CD4-positive, alpha-beta T cell (primary cell): ENCODE results near the gene KATNAL2. TPM values are rescaled to one million over a fixed set of nuclear protein-coding genes. Genes with fewer than 3 reads are reported as not detected.

ENCODE experiments used
- ATAC-seq: fragments of 200-7000 bp; cut with Tn5 transposase; one replicate; pipeline ENCODE4 v1.10.0; 2022; ENCODE audit warnings: mild to moderate bottlenecking; ENCODE audit not compliant: poor library complexity
- CTCF ChIA-PET: fragments of 350-600 bp; sonication (Branson Sonifier 250); formaldehyde crosslinking; loops from one replicate; lab custom pipeline; 2021; ENCODE audit warnings: antibody characterized with exemption, inconsistent platforms; lab: Charles Lee
- POLR2A ChIA-PET: fragments of 350-600 bp; sonication (Branson Sonifier 250); formaldehyde crosslinking; loops from one replicate; lab custom pipeline; 2021; ENCODE audit warnings: antibody characterized with exemption, inconsistent platforms; lab: Charles Lee
- DNase-seq, 14 experiments: peaks; one replicate each; pipeline ENCODE4 v3.0.0-alpha.2; 2013 to 2020; ENCODE audit warnings: mixed read lengths in 2 of 14
- H3K27ac ChIP-seq, 2 donors: one replicate each; pipeline versions ENCODE4 v1.5.1 to v1.7.0; 2013; ENCODE audit warnings: low read length in 2 of 2, low read depth in 1 of 2, mild to moderate bottlenecking in 1 of 2
- H3K27me3 ChIP-seq, 2 experiments: 1 replicate in 1 of 2; 2 replicates in 1 of 2; pipeline versions ENCODE4 v1.6.1 to v1.7.0; 2013; ENCODE audit warnings: low read length in 2 of 2, control low read depth in 1 of 2, mild to moderate bottlenecking in 1 of 2, moderate library complexity in 1 of 2; ENCODE audit not compliant: insufficient read depth in 2 of 2, control insufficient read depth in 1 of 2
- H3K36me3 ChIP-seq: one replicate; pipeline ENCODE4 v1.6.1; 2013; ENCODE audit warnings: low read length, control low read depth; ENCODE audit not compliant: insufficient read depth
- H3K4me1 ChIP-seq: one replicate; pipeline ENCODE4 v1.6.1; 2013; ENCODE audit warnings: low read length, control low read depth; ENCODE audit not compliant: insufficient read depth
- H3K4me3 ChIP-seq: one replicate; pipeline ENCODE4 v1.5.1; 2013; ENCODE audit warnings: mild to moderate bottlenecking, low read length, moderate library complexity
- H3K9me3 ChIP-seq, 2 experiments: 1 replicate in 1 of 2; 2 replicates in 1 of 2; pipeline versions ENCODE4 v1.6.1 to v1.7.0; 2013; ENCODE audit warnings: low read length in 2 of 2, mild to moderate bottlenecking in 2 of 2, control low read depth in 1 of 2, moderate library complexity in 1 of 2; ENCODE audit not compliant: control insufficient read depth in 1 of 2, insufficient read depth in 1 of 2
- H3K27ac Mint-ChIP-seq: one replicate; pipeline ENCODE4 v1.8.0; 2020; ENCODE audit warnings: mixed read lengths
- H3K27me3 Mint-ChIP-seq: one replicate; pipeline ENCODE4 v1.8.0; 2021; ENCODE audit warnings: mixed read lengths
- H3K36me3 Mint-ChIP-seq: one replicate; pipeline ENCODE4 v1.8.0; 2021; ENCODE audit warnings: low read depth, mixed read lengths
- H3K4me1 Mint-ChIP-seq: one replicate; pipeline ENCODE4 v1.8.0; 2021; ENCODE audit warnings: low read depth, mixed read lengths
- H3K4me3 Mint-ChIP-seq: one replicate; pipeline ENCODE4 v1.8.0; 2020; ENCODE audit warnings: mild to moderate bottlenecking, mixed read lengths
- H3K9me3 Mint-ChIP-seq: one replicate; pipeline ENCODE4 v1.8.0; 2020; ENCODE audit warnings: mixed read lengths
- intact Hi-C, 2 experiments: fragments of 100-400 bp; cut with DNase I in 1 of 2; cut with micrococcal nuclease in 1 of 2; formaldehyde crosslinking; loops; one replicate each; pipeline versions ENCODE4 v1.15.1 to v1.9.0; 2023 to 2025; cut with DNase I, micrococcal nuclease
- total RNA-seq, 174 experiments: library from RNA in 2 of 174; stranded (reverse) in 2 of 174; gene quantifications; one replicate each; pipeline ENCODE4 v1.2.3 and lab custom pipeline; 2021 to 2026
- TF ChIP-seq, protein P1 (sequence below): fragments of 200-600 bp; IDR thresholded peaks from one replicate; pipeline ENCODE4 v1.8.0; 2022; ENCODE audit warnings: antibody characterized with exemption, mild to moderate bottlenecking

The KATNAL2 gene
- total RNA-seq, 2 experiments from 2014 or later, result 1.5 to 2.0 TPM

DNA sequence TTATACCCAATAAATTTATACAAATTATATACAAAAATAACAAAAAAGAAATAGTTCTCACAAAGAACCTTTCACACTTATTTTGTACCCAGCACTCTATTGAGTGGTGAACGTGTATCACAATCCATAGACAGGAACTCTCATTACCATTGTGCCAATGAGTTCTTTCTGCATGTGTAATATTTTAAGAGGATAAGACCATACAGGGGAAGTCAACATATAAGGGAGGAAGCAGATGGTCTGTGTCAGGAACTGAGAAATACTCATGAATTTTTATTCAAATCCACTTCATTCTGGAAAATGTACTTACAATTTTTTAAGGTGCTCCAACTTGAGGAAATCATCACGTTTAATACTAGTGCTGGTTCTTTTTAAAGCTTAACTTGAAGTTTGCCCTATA lies 145.1 kb downstream of the KATNAL2 start:
- Mint-ChIP-seq H3K27me3 (no peaks in the 10 kb centered on the region), H3K27ac (no peak overlapping the region)
- POLR2A ChIA-PET, result no interaction called here

DNA sequence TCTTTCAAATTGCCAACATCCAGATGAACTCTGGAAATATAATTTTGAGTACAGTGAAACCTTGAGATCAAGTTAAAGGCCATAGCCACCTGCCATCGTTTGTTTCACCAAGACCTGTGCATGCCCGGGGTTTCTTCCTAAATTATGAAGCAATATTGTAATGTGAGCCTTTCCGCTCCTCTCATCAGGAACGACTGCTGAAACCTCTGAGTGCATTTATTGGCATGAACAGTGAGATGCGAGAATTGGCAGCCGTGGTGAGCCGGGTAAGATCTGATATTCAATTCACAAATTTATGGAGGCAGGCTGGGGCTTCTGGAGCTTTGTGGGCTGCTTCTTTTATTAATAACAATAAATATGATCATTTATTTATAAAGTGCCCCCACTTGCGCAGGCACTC lies 145.7 kb downstream of the KATNAL2 start:
- H3K36me3 ChIP-seq, result no peaks in the 10 kb centered on the region
- TF ChIP-seq, protein P1, sequence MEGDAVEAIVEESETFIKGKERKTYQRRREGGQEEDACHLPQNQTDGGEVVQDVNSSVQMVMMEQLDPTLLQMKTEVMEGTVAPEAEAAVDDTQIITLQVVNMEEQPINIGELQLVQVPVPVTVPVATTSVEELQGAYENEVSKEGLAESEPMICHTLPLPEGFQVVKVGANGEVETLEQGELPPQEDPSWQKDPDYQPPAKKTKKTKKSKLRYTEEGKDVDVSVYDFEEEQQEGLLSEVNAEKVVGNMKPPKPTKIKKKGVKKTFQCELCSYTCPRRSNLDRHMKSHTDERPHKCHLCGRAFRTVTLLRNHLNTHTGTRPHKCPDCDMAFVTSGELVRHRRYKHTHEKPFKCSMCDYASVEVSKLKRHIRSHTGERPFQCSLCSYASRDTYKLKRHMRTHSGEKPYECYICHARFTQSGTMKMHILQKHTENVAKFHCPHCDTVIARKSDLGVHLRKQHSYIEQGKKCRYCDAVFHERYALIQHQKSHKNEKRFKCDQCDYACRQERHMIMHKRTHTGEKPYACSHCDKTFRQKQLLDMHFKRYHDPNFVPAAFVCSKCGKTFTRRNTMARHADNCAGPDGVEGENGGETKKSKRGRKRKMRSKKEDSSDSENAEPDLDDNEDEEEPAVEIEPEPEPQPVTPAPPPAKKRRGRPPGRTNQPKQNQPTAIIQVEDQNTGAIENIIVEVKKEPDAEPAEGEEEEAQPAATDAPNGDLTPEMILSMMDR, result no peak
- Mint-ChIP-seq H3K4me3 (no peak overlapping the region), H3K4me1 (no peaks in the 10 kb centered on the region), H3K27me3 (no peaks in the 10 kb centered on the region), H3K9me3 (no peaks in the 10 kb centered on the region), H3K27ac (no peak overlapping the region), H3K36me3 (no peaks in the 10 kb centered on the region)
- no peaks in the 10 kb centered on the region for H3K9me3 ChIP-seq
- DNase-seq (no peak), ATAC-seq (no peak)
- H3K27ac ChIP-seq, result no peak overlapping the region
- intact Hi-C loops, result no loop called here
- H3K4me3 ChIP-seq, result no peak overlapping the region
- ChIA-PET POLR2A (no interaction called here), CTCF (no interaction called here)
- H3K4me1 ChIP-seq, result no peaks in the 10 kb centered on the region
- H3K27me3 ChIP-seq, result no peaks in the 10 kb centered on the region

More for the DNA sequence above, 145.1 kb downstream of the KATNAL2 start:
- CTCF ChIA-PET, result no interaction called here
- intact Hi-C loops, result no loop called here
- no peaks in the 10 kb centered on the region for H3K9me3 ChIP-seq
- TF ChIP-seq, protein P1, result no peak
- no peaks in the 10 kb centered on the region for H3K4me1 ChIP-seq
- H3K36me3 ChIP-seq, result no peaks in the 10 kb centered on the region
- H3K36me3 Mint-ChIP-seq, result no peaks in the 10 kb centered on the region
- H3K4me1 Mint-ChIP-seq, result no peaks in the 10 kb centered on the region
- no peak for ATAC-seq
- H3K4me3 Mint-ChIP-seq, result no peak overlapping the region
- H3K27ac ChIP-seq, result no peak overlapping the region
- no peaks in the 10 kb centered on the region for H3K27me3 ChIP-seq
- no peaks in the 10 kb centered on the region for H3K9me3 Mint-ChIP-seq
- no peak for DNase-seq
- no peak overlapping the region for H3K4me3 ChIP-seq

DNA sequence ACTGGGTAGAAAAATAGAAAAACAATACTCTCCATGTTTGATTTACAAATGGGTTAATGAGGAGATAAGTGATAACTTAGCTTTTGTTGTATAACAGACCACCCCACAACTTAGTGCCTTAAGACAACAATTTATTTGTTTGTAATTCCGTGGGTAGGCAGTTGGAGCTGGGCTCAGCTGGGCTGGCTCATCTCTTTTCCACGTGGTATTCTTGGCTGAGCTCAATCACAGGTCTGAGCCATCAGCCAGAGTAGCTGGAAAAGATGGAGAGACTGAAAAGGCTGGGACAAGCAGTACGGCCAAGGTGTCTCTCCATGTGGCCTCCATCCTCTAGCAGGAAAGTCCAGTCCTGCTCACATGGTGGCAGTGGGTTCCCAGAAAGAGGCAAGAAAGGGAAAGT lies 150.2 kb downstream of the KATNAL2 start:
- Mint-ChIP-seq H3K36me3 (no peaks in the 10 kb centered on the region), H3K9me3 (no peaks in the 10 kb centered on the region), H3K27me3 (no peaks in the 10 kb centered on the region), H3K4me3 (no peak overlapping the region), H3K27ac (no peak overlapping the region), H3K4me1 (no peaks in the 10 kb centered on the region)
- POLR2A ChIA-PET, result no interaction called here
- Histone ChIP-seq H3K4me3 (no peak overlapping the region), H3K4me1 (no peaks in the 10 kb centered on the region), H3K27me3 (no peaks in the 10 kb centered on the region), H3K27ac (no peak overlapping the region), H3K9me3 (no peaks in the 10 kb centered on the region), H3K36me3 (no peaks in the 10 kb centered on the region)
- intact Hi-C loops, result no loop called here
- CTCF ChIA-PET, result no interaction called here
- TF ChIP-seq, protein P1, result no peak
- DNase-seq (no peak), ATAC-seq (no peak)
